BLaER1 treated with 17β-estradiol and CSF1 and Interleukin-3, amounts not matched to agents 10 nM and 100 nM (cell line): ENCODE results near the gene WDPCP.
A peak's percentile ranks its signal among the peaks of the same experiment; 100 is the strongest.
"Not testable (repeated sequence)": the region's sequence is repeated elsewhere in the genome, so short reads cannot be mapped to it uniquely, and the experiment has no call there.

ENCODE experiments used
- H3K27ac ChIP-seq, 11 experiments: shearing (Covaris generic); formaldehyde crosslinking; 2 replicates each; pipeline ENCODE4 v1.8.1; 2022
- H3K27me3 ChIP-seq, 11 experiments: shearing (Covaris generic); formaldehyde crosslinking; 2 replicates each; pipeline ENCODE4 v1.8.1; 2022
- H3K36me3 ChIP-seq, 11 experiments: shearing (Covaris generic); formaldehyde crosslinking; 2 replicates each; pipeline ENCODE4 v1.8.1; 2022
- H3K4me1 ChIP-seq, 10 experiments: shearing (Covaris generic); formaldehyde crosslinking; 2 replicates each; pipeline ENCODE4 v1.8.1; 2022
- H3K4me2 ChIP-seq, 11 experiments: shearing (Covaris generic); formaldehyde crosslinking; 2 replicates each; pipeline ENCODE4 v1.8.1; 2022
- H3K4me3 ChIP-seq, 10 experiments: shearing (Covaris generic); formaldehyde crosslinking; 2 replicates each; pipeline ENCODE4 v1.8.1; 2022
- H3K9ac ChIP-seq, 11 experiments: shearing (Covaris generic); formaldehyde crosslinking; 2 replicates each; pipeline ENCODE4 v1.8.1; 2022
- H3K9me3 ChIP-seq, 11 experiments: shearing (Covaris generic); formaldehyde crosslinking; replicated peaks in 1 of 11; 2 replicates each; pipeline ENCODE4 v1.8.1; 2022
- H4K20me1 ChIP-seq, 11 experiments: shearing (Covaris generic); formaldehyde crosslinking; 2 replicates each; pipeline ENCODE4 v1.8.1; 2022
- Cebpa-rat ChIP-seq, 11 experiments: shearing (Covaris generic); IDR thresholded peaks; 2 replicates each; pipeline ENCODE4 v1.8.1; 2022

Gene WDPCP, protein sequence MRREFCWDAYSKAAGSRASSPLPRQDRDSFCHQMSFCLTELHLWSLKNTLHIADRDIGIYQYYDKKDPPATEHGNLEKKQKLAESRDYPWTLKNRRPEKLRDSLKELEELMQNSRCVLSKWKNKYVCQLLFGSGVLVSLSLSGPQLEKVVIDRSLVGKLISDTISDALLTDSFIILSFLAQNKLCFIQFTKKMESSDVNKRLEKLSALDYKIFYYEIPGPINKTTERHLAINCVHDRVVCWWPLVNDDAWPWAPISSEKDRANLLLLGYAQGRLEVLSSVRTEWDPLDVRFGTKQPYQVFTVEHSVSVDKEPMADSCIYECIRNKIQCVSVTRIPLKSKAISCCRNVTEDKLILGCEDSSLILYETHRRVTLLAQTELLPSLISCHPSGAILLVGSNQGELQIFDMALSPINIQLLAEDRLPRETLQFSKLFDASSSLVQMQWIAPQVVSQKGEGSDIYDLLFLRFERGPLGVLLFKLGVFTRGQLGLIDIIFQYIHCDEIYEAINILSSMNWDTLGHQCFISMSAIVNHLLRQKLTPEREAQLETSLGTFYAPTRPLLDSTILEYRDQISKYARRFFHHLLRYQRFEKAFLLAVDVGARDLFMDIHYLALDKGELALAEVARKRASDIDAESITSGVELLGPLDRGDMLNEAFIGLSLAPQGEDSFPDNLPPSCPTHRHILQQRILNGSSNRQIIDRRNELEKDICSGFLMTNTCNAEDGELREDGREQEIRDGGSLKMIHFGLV

DNA sequence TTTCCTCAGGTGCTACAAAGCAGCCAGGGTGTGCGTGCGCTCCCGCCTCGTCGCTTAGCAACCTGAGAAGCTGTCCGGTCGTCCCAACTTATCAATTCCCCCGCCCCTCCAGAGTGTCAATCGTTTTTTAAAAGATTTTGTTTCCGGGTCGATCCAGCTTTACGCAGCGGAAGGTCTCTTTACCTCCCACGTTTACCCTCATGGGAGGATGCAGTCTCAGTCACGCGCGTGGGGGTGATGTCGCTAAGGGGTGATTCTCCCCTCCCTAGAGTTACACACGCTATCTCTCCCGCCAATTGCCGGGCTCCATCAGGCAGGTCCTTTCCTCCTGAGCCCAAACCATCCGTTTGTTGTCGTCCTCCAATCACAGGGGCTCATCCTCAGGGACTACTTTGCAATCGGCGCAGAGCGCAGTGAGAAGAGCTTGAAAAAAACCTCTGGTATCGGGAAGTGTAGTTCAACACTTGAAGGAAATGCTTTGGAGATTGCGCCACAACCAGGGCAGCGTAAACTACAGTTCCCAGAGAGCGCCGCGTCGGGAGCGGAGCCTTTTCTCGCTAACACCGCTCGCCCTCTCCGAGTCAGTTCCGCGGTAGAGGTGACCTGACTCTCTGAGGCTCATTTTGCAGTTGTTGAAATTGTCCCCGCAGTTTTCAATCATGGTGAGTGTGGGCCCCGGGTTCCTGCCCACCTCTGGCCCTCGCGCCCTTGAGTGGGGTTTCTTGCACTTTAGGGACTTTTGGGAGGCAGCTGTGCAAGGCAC is at the start of gene WDPCP, which contains the start of gene MDH1:
TSS of gene WDPCP (minus strand) at position 93 of the 763 bp plus-strand sequence. CDS start 206 bp downstream, outside the sequence.
TSS of gene MDH1 (plus strand) at position 579 of the 763 bp plus-strand sequence. CDS start at position 660, 81 bp downstream.
- H3K9ac ChIP-seq, result peak within 1 kb of the TSS; percentile 83 to 91 (median 86)
- peak within 1 kb of the TSS; percentile 76 to 95 (median 90) for H3K4me3 ChIP-seq
- H3K4me2 ChIP-seq, result peak within 1 kb of the TSS; percentile 87 to 98 (median 91)
- TF ChIP-seq Cebpa-rat (IDR thresholded peaks at IDR 0.05), result peak in 9 of 11 experiments; percentile 12 to 69 (median 40); a peak in 7 of 22 replicates
- H3K36me3 ChIP-seq, result peaks cover 7 to 20% (median 12%) of the 10 kb centered on the region in 11 experiments; a peak in 20 of 22 replicates
- H3K9me3 ChIP-seq, result no peaks in the 10 kb centered on the region
- no peaks in the 10 kb centered on the region for H3K27me3 ChIP-seq
- peaks cover 37 to 53% (median 42%) of the 10 kb centered on the region in 10 experiments for H3K4me1 ChIP-seq
- H4K20me1 ChIP-seq, result peaks cover 9 to 40% (median 19%) of the 10 kb centered on the region in 11 experiments; a peak in 16 of 22 replicates
- peak within 1 kb of the TSS; percentile 69 to 89 (median 83); a peak in 21 of 22 replicates for H3K27ac ChIP-seq

DNA sequence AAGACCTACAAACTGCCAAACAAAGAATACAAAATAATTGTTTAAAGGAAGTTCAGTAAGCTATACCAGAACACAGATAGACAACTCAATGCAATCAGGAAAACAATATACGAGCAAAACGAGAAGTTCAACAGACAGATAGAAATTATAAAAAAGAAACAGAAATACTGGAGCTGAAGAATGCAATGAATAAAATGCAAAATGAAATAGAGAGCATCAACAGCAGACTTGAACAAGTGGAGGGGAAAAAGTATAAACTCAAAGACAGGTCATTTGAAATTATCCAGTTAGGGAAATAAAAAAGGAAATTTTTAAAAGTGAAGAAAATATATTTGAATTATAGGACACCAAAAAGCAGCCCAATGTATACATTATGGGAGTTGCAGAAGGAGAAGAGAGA is 44.1 kb upstream of the WDPCP start:
- no peaks in the 10 kb centered on the region for H4K20me1 ChIP-seq
- no peak overlapping the region for H3K27ac ChIP-seq
- no peaks in the 10 kb centered on the region for H3K36me3 ChIP-seq
- no peak overlapping the region for H3K9ac ChIP-seq
- H3K4me3 ChIP-seq, result no peak overlapping the region
- peaks cover 21 to 43% (median 31%) of the 10 kb centered on the region in 11 experiments for H3K9me3 ChIP-seq
- H3K27me3 ChIP-seq, result no peaks in the 10 kb centered on the region
- H3K4me1 ChIP-seq, result no peaks in the 10 kb centered on the region; a peak in 1 of 20 replicates
- no peak overlapping the region for H3K4me2 ChIP-seq
- TF ChIP-seq Cebpa-rat (IDR thresholded peaks at IDR 0.05), result no peak

DNA sequence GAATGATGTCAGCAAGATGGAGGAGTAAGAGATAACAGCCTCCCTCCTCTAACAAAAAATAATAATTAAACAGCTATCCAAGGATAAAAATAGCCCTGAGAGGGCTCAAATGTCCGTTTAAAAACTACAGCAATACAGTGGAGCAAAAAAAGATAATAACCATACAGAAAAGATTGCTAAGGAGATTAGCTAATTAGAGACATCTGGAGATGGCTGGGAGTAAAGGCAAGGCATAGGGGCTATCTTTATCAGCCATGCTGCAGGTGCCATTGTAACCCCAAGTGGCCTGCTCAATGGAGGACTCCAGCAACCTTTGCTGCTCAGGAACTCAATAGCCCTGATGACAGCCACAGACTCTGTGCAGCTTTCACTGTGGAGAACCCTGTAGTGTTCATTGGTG is 43.2 kb upstream of the WDPCP start:
- Histone ChIP-seq H3K9me3 (peaks cover 20 to 41% (median 31%) of the 10 kb centered on the region in 11 experiments), H4K20me1 (no peaks in the 10 kb centered on the region), H3K4me3 (no peak overlapping the region), H3K4me1 (no peaks in the 10 kb centered on the region), H3K27ac (no peak overlapping the region), H3K36me3 (no peaks in the 10 kb centered on the region), H3K27me3 (no peaks in the 10 kb centered on the region), H3K4me2 (no peak overlapping the region), H3K9ac (no peak overlapping the region)
- TF ChIP-seq Cebpa-rat (IDR thresholded peaks at IDR 0.05), result no peak

DNA sequence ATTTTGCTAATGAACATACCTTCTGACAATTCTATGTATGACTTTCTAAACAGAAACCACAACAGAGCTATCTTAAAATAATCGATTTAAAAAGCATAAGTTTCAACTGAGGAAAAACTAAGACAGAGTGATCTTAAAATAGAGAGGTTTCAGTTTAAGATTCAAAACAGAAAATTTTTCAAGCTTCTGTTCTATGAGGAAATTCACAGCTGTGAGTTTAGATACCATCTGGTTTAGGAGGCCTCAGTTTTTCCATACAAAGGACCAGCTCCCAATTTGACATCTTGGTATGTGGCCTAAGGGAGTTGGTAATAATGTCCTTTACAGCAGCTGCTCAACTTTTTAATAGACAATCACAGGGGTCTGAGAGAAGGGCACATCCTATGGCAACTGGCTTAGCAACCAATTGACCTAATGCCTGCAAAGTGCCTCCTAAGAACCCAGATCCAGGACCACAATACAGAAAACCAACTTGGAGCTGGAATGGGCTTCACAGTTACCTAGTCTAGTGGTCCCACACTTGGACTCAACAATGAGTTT is 40.2 kb upstream of the WDPCP start:
- no peak overlapping the region for H3K27ac ChIP-seq
- H3K4me2 ChIP-seq, result no peak overlapping the region
- no peak overlapping the region for H3K4me3 ChIP-seq
- H3K4me1 ChIP-seq, result no peaks in the 10 kb centered on the region
- no peaks in the 10 kb centered on the region for H4K20me1 ChIP-seq
- H3K36me3 ChIP-seq, result no peaks in the 10 kb centered on the region
- TF ChIP-seq Cebpa-rat (IDR thresholded peaks at IDR 0.05), result no peak
- H3K27me3 ChIP-seq, result no peaks in the 10 kb centered on the region
- no peak overlapping the region for H3K9ac ChIP-seq
- peaks cover 15 to 21% (median 17%) of the 10 kb centered on the region in 11 experiments for H3K9me3 ChIP-seq

DNA sequence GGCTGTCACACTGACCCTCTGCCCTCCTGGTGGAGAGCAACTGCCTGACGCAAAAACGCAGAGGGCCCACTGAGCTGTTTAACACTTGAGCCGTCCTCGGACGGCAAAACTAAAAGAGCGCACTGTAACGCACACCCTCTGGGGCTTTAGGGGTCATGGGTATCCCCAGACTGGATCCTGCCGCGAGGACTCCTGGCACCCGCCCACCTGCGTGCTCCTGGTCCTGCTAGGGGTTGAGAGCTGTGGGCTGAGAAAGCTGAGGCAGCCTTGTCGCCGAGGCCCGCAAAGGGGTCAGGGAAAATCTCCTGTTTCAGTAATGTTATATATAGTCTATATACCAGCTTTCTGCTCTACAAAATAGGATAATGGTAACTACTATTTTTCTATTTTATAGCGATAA is 39.6 kb upstream of the WDPCP start:
- Histone ChIP-seq H3K4me1 (no peaks in the 10 kb centered on the region), H3K4me3 (no peak overlapping the region), H3K27me3 (no peaks in the 10 kb centered on the region), H3K9me3 (peaks cover 14 to 17% (median 15%) of the 10 kb centered on the region in 11 experiments), H3K4me2 (no peak overlapping the region), H3K36me3 (no peaks in the 10 kb centered on the region), H3K27ac (no peak overlapping the region), H4K20me1 (no peaks in the 10 kb centered on the region), H3K9ac (no peak overlapping the region)
- no peak for TF ChIP-seq Cebpa-rat (IDR thresholded peaks at IDR 0.05)

DNA sequence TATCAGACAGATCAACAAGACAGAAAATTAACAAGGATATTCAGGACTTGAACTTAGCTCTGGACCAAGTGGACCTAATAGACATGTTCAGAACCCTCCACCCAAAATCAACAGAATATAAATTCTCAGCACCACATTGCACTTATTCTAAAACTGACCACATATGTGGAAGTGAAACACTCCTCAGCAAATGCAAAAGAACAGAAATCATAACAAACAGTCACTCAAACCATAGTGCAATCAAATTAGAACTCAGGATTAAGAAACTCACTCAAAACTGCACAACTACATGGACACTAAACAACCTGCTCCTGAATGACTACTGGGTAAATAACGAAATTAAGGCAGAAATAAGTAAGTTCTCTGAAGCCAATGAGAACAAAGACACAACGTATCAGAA is 35.5 kb upstream of the WDPCP start:
- not testable (repeated sequence) for H3K4me3 ChIP-seq, H3K4me1 ChIP-seq, H4K20me1 ChIP-seq, H3K36me3 ChIP-seq, H3K9me3 ChIP-seq, H3K9ac ChIP-seq, H3K27me3 ChIP-seq, H3K4me2 ChIP-seq, H3K27ac ChIP-seq

DNA sequence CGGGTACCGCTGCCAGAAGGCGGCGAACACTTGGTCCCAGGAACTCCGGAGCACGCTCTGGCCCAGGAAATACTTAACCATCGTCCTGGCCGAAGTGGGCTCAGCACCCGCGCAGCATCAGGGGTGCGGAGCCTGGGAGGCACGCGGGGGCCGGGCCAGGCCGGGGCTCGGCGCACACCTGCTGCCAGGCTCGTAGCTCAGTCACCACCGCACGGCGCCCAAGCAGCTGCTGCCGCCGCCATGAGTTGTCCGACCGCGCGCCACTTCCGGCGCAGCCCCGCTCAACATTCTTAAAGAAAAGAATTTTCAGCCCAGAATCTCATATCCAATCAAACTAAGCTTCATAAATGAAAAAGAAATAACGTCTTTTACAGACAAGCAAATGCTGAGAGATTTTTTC is 34.5 kb upstream of the WDPCP start:
- Histone ChIP-seq H3K4me1 (no peaks in the 10 kb centered on the region), H3K4me2 (no peak overlapping the region), H3K9me3 (peaks cover 0 to 9% (median 0%) of the 10 kb centered on the region in 11 experiments; a peak in 3 of 22 replicates), H3K27me3 (no peaks in the 10 kb centered on the region), H3K36me3 (no peaks in the 10 kb centered on the region), H4K20me1 (no peaks in the 10 kb centered on the region), H3K9ac (no peak overlapping the region), H3K4me3 (no peak overlapping the region), H3K27ac (no peak overlapping the region)
- TF ChIP-seq Cebpa-rat (IDR thresholded peaks at IDR 0.05), result no peak

DNA sequence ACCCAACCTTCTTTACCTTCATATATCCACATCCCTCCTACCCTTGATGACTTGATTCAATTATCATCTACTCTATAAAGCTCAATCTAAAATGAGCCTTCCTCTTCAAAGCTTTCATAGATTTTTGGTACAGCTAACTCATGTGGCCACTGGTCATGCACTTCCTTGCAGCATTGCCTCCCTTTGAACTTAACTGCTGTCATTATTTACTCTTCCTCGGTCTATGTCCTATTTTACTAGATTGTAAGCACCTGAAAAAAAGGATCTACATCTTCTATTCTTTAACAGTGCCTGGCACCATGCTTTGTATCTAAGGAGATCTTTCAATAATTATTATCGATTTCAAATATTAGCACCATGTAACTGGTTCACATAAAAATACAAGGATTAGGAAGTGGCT is 31.1 kb upstream of the WDPCP start:
- no peak overlapping the region for H3K9ac ChIP-seq

More for the DNA sequence above, 31.1 kb upstream of the WDPCP start:
- no peaks in the 10 kb centered on the region for H4K20me1 ChIP-seq
- no peaks in the 10 kb centered on the region for H3K27me3 ChIP-seq
- no peak overlapping the region for H3K4me2 ChIP-seq
- H3K9me3 ChIP-seq, result peaks cover 0 to 9% (median 0%) of the 10 kb centered on the region in 11 experiments; a peak in 3 of 22 replicates
- no peak for TF ChIP-seq Cebpa-rat (IDR thresholded peaks at IDR 0.05)
- no peaks in the 10 kb centered on the region for H3K36me3 ChIP-seq
- H3K4me3 ChIP-seq, result no peak overlapping the region
- H3K4me1 ChIP-seq, result no peaks in the 10 kb centered on the region
- no peak overlapping the region for H3K27ac ChIP-seq
